ENCODE measurements around the gene GPC6. TPM values are rescaled to one million over a fixed set of nuclear protein-coding genes. Genes with fewer than 3 reads are reported as not detected.

The GPC6 gene
- total and polyA plus RNA-seq, 2 donors (not counting 3 experiments of a cell fraction or from before 2014, with no cell fraction given): 0.01 TPM; not detected in 1

DNA sequence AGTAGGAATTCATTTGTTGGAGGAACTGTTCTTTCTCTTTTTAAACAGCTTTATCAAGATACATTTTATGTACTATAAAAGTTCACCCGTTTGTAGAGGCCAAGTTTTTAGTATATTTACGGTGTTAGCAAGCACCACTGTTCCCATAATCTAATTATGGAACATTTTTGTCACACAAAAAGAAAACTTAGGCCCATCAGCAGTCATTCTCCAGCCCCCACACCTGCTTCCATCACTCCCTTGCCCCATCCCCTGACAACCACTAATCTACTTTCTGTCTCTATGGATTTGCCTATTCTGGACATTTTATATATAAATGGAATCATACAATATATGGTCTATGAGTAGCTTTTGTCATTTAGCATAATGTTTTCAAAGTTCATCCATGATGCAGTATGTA lies 787.9 kb downstream of the GPC6 start:
- ChIA-PET CTCF (no interaction called here), POLR2A (no interaction called here)
- dilution Hi-C loops (cut with MboI; ENCODE audit: extremely low pct_ligation_motif_present, low sequenced_read_pairs): no loop called here
- Histone ChIP-seq H3K27me3 (ENCODE audit: control insufficient read depth in 2 of 2, insufficient read depth in 2 of 2, low read length in 2 of 2) (no peaks in the 10 kb centered on the region), H3K9me3 (replicated peaks; ENCODE audit: control insufficient read depth, insufficient read depth, low read length) (no peaks in the 10 kb centered on the region), H3K4me2 (ENCODE audit: insufficient read depth, low read length) (no peak overlapping the region), H3K79me2 (ENCODE audit: control insufficient read depth, insufficient read depth, low read length) (no peaks in the 10 kb centered on the region), H3K4me1 (ENCODE audit: control insufficient read depth, extremely low read depth, insufficient read depth, low read length) (no peaks in the 10 kb centered on the region), H3K9me1 (replicated peaks; ENCODE audit: control insufficient read depth, extremely low read depth, insufficient read depth, low read length) (no peaks in the 10 kb centered on the region), H2AFZ (ENCODE audit: low read depth, low read length) (no peak overlapping the region), H4K20me1 (replicated peaks; ENCODE audit: control insufficient read depth, extremely low read depth, insufficient read depth, low read length) (no peaks in the 10 kb centered on the region), H3K36me3 (ENCODE audit: control insufficient read depth in 2 of 2, extremely low read depth in 1 of 2, insufficient read depth in 2 of 2, low read length in 2 of 2) (no peaks in the 10 kb centered on the region), H3K27ac (ENCODE audit: insufficient read depth, low read depth, low read length) (no peak overlapping the region), H3K4me3 (replicated peaks in 1 of 3; ENCODE audit: insufficient read depth in 1 of 3, low read depth in 1 of 3, low read length in 3 of 3) (no peak overlapping the region), H3K9ac (replicated peaks; ENCODE audit: extremely low read depth, insufficient read depth, low read length) (no peak overlapping the region)
- FAIRE-seq (no peak), DNase-seq (ENCODE audit: low read depth, low spot score) (no peak)
- BruUV-seq (replicated peaks): no TSS peak
- TF ChIP-seq POLR2A (IDR thresholded peaks at IDR 0.05; ENCODE audit: low read depth, low read length) (no peak), POLR2AphosphoS5 (IDR thresholded peaks at IDR 0.05; ENCODE audit: insufficient read depth, low read depth, low read length) (no peak), GATA2 (IDR thresholded peaks at IDR 0.05; ENCODE audit: insufficient read depth, insufficient read length, low read depth, low read length) (no peak), MYC (IDR thresholded peaks at IDR 0.05; ENCODE audit: low read depth, low read length) (no peak), EZH2 (IDR thresholded peaks at IDR 0.05; ENCODE audit: borderline replicate concordance, low read depth, low read length, severe bottlenecking) (no peak), JUN (IDR thresholded peaks at IDR 0.05; ENCODE audit: borderline replicate concordance, insufficient read depth, insufficient read length, low read depth) (no peak), FOS (IDR thresholded peaks at IDR 0.05; ENCODE audit: borderline replicate concordance, insufficient read depth, low read length) (no peak)
- TF ChIP-seq, protein P1, sequence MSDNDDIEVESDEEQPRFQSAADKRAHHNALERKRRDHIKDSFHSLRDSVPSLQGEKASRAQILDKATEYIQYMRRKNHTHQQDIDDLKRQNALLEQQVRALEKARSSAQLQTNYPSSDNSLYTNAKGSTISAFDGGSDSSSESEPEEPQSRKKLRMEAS (IDR thresholded peaks at IDR 0.05; ENCODE audit: insufficient read depth, insufficient read length): no peak
- TF ChIP-seq, protein P2, sequence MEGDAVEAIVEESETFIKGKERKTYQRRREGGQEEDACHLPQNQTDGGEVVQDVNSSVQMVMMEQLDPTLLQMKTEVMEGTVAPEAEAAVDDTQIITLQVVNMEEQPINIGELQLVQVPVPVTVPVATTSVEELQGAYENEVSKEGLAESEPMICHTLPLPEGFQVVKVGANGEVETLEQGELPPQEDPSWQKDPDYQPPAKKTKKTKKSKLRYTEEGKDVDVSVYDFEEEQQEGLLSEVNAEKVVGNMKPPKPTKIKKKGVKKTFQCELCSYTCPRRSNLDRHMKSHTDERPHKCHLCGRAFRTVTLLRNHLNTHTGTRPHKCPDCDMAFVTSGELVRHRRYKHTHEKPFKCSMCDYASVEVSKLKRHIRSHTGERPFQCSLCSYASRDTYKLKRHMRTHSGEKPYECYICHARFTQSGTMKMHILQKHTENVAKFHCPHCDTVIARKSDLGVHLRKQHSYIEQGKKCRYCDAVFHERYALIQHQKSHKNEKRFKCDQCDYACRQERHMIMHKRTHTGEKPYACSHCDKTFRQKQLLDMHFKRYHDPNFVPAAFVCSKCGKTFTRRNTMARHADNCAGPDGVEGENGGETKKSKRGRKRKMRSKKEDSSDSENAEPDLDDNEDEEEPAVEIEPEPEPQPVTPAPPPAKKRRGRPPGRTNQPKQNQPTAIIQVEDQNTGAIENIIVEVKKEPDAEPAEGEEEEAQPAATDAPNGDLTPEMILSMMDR (IDR thresholded peaks at IDR 0.05; ENCODE audit: extremely low read depth in 1 of 2, insufficient read depth in 1 of 2, low read depth in 1 of 2, low read length in 2 of 2): no peak
- intact Hi-C loops (cut with micrococcal nuclease): no loop called here

Measured in endothelial cell of umbilical vein (primary cell).